ENCODE data around the gene CCDC137.

CCDC137 gene

DNA sequence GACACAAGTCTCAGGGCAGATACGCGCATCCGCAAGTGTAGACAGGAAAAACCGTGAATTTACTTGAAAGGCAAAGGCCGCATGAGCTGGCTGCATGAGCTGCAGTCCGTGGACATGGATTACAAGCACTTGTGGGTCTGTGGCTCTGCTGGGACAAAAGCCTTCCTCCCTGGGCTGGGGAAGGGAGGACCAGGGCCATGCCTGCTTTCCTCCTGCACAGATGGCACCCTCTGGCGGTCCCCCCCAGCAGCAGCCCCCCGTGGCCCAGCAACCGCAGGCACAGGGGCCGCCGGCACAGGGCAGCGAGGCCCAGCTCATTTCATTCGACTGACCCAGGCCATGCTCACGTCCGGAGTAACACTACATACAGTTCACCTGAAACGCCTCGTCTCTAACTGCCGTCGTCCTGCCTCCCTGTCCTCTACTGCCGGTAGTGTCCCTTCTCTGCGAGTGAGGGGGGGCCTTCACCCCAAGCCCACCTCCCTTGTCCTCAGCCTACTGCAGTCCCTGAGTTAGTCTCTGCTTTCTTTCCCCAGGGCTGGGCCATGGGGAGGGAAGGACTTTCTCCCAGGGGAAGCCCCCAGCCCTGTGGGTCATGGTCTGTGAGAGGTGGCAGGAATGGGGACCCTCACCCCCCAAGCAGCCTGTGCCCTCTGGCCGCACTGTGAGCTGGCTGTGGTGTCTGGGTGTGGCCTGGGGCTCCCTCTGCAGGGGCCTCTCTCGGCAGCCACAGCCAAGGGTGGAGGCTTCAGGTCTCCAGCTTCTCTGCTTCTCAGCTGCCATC, 34.9 kb downstream of the CCDC137 start (continued):
- TF ChIP-seq ZNF26 (tag by site-specific recombination; IDR thresholded peaks at IDR 0.05): no peak
- TF ChIP-seq ZNF202 (tag by site-specific recombination; IDR thresholded peaks at IDR 0.05; ENCODE audit: borderline replicate concordance): no peak
- no peak; the same call in 1 of the 2 replicates for TF ChIP-seq ZNF513 (tag by site-specific recombination; IDR thresholded peaks at IDR 0.05)
- TF ChIP-seq KLF10 (tag by site-specific recombination; IDR thresholded peaks at IDR 0.05): no peak
- TF ChIP-seq ZNF23 (tag by site-specific recombination; IDR thresholded peaks at IDR 0.05; ENCODE audit: borderline replicate concordance): no peak
- TF ChIP-seq ZNF112 (tag by site-specific recombination; IDR thresholded peaks at IDR 0.05): no peak
- no peak for TF ChIP-seq ZNF114 (tag by site-specific recombination; IDR thresholded peaks at IDR 0.05)
- no peak for TF ChIP-seq ZBTB20 (tag by site-specific recombination; IDR thresholded peaks at IDR 0.05)
- TF ChIP-seq, protein P1, sequence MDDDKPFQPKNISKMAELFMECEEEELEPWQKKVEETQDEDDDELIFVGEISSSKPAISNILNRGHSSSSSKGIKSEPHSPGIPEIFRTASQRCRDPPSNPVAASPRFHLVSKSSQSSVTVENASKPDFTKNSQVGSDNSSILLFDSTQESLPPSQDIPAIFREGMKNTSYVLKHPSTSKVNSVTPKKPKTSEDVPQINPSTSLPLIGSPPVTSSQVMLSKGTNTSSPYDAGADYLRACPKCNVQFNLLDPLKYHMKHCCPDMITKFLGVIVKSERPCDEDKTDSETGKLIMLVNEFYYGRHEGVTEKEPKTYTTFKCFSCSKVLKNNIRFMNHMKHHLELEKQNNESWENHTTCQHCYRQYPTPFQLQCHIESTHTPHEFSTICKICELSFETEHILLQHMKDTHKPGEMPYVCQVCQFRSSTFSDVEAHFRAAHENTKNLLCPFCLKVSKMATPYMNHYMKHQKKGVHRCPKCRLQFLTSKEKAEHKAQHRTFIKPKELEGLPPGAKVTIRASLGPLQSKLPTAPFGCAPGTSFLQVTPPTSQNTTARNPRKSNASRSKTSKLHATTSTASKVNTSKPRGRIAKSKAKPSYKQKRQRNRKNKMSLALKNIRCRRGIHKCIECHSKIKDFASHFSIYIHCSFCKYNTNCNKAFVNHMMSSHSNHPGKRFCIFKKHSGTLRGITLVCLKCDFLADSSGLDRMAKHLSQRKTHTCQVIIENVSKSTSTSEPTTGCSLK (tag by site-specific recombination; IDR thresholded peaks at IDR 0.05): no peak
- no peak for TF ChIP-seq ZNF138 (tag by site-specific recombination; IDR thresholded peaks at IDR 0.05; ENCODE audit: borderline replicate concordance)
- no peak for TF ChIP-seq ZNF155 (tag by site-specific recombination; IDR thresholded peaks at IDR 0.05)
- TF ChIP-seq ZBTB21 (tag by site-specific recombination; IDR thresholded peaks at IDR 0.05): no peak
- TF ChIP-seq BCL11B (tag by site-specific recombination; IDR thresholded peaks at IDR 0.05; ENCODE audit: low read depth): no peak
- TF ChIP-seq CTCF (tag by site-specific recombination; IDR thresholded peaks at IDR 0.05): peak; percentile 90
- TF ChIP-seq, protein P2, sequence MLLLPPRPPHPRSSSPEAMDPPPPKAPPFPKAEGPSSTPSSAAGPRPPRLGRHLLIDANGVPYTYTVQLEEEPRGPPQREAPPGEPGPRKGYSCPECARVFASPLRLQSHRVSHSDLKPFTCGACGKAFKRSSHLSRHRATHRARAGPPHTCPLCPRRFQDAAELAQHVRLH (tag by site-specific recombination; IDR thresholded peaks at IDR 0.05): no peak
- TF ChIP-seq ZNF341 (tag by site-specific recombination; IDR thresholded peaks at IDR 0.05; ENCODE audit: low read depth): no peak
- no peak for TF ChIP-seq ZNF777 (tag by site-specific recombination; IDR thresholded peaks at IDR 0.05; ENCODE audit: borderline replicate concordance)
- TF ChIP-seq ZNF423 (tag by site-specific recombination; IDR thresholded peaks at IDR 0.05): 0 out of 2 replicates have a peak, but pooled peaks have one; percentile 5
- TF ChIP-seq, protein P3, sequence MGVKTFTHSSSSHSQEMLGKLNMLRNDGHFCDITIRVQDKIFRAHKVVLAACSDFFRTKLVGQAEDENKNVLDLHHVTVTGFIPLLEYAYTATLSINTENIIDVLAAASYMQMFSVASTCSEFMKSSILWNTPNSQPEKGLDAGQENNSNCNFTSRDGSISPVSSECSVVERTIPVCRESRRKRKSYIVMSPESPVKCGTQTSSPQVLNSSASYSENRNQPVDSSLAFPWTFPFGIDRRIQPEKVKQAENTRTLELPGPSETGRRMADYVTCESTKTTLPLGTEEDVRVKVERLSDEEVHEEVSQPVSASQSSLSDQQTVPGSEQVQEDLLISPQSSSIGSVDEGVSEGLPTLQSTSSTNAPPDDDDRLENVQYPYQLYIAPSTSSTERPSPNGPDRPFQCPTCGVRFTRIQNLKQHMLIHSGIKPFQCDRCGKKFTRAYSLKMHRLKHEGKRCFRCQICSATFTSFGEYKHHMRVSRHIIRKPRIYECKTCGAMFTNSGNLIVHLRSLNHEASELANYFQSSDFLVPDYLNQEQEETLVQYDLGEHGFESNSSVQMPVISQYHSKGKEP (tag by site-specific recombination; IDR thresholded peaks at IDR 0.05): 0 out of 2 replicates have a peak, but pooled peaks have one; percentile 49
- TF ChIP-seq BCL11A (tag by site-specific recombination; IDR thresholded peaks at IDR 0.05; ENCODE audit: low read depth): no peak
- TF ChIP-seq PRDM10 (tag by site-specific recombination; IDR thresholded peaks at IDR 0.05): no peak
- TF ChIP-seq ZNF514 (tag by site-specific recombination; IDR thresholded peaks at IDR 0.05): no peak
- TF ChIP-seq, protein P4, sequence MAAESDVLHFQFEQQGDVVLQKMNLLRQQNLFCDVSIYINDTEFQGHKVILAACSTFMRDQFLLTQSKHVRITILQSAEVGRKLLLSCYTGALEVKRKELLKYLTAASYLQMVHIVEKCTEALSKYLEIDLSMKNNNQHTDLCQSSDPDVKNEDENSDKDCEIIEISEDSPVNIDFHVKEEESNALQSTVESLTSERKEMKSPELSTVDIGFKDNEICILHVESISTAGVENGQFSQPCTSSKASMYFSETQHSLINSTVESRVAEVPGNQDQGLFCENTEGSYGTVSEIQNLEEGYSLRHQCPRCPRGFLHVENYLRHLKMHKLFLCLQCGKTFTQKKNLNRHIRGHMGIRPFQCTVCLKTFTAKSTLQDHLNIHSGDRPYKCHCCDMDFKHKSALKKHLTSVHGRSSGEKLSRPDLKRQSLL (tag by site-specific recombination; IDR thresholded peaks at IDR 0.05): no peak
- no peak for TF ChIP-seq ZNF404 (tag by site-specific recombination; IDR thresholded peaks at IDR 0.05)

Data from HEK293 (cell line).